Activated T-cell treated with anti-CD3 and anti-CD28 coated beads, Interleukin-2, amount 50 U/mL, for 48 hours (primary cell): ENCODE measurements around the gene ETAA1.

Experiments
- DNase-seq, 2 experiments: peaks; one replicate each; pipeline ENCODE4 v3.0.0-alpha.2; 2020

Gene ETAA1

DNA sequence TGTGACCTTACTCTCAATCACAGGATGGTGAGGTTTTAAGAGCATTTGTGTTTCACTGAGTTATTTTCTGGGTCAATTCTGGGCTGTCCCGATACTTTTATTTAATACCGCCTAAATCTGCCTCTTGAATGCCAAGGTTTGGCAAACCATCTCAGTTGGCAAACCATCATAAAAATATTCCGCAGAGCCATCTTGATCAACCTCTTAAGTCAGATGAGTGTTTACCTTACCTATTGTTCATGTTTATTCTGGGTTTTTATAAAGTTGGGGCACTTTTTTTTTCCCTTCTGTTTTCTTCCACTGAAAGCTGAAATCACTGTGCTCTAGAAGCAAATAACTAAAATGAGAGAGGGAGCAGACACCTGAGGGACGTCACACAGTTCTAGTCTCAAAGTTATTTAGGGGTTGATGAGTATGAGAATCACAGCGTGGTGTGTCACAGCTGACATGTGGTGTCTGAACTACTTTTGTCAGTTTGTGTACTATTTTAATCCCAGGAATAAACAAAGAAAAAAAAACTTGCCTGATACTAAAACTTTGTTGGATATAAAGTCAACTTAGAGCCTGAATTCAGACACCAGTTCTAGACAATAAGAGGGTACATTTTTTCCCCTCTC is 48.6 kb downstream of the ETAA1 start:
- DNase-seq = no peak

DNA sequence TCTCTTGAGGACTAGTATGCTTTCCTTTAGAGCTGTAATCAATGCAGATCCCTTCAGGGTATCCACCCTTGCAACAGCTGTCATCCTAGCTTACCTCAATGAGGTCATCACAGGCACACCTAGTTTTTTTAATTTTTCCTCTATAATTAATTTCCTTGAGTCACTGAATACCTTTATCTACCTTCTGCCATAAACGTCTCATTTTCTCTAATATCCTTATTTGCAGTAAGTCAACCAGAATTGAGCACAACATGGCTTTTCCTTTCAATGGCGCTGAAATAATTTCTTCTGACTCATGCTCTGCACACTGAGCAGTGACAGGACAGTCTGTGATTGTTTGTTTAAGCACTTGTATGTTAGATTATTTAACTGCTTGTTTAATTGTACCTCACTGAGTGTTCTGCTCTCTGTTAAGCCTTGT is 49.4 kb downstream of the ETAA1 start:
- DNase-seq = no peak

DNA sequence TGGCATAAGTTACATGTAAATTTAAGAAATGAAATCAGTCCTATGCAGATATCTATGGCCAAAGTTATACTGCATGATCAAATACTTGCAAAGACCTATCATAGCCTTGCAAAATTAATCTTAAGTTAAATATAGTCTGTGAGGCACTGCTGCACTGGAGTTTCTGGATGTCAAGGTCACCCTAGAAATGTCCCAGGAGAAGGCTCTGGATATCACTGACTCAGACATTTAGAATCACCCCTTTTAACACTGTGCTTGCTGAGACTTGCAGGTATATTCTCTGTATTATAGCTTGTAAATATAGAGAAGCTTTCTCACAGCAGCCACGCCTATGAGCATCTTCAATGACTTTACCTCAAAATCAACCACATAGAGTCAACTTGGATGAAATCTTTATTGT is 51.5 kb downstream of the ETAA1 start:
- no peak for DNase-seq

- no peak for DNase-seq
These were observed 54.1 kb downstream of the ETAA1 start for GRCh38 chr2:67451086-67451832.

DNA sequence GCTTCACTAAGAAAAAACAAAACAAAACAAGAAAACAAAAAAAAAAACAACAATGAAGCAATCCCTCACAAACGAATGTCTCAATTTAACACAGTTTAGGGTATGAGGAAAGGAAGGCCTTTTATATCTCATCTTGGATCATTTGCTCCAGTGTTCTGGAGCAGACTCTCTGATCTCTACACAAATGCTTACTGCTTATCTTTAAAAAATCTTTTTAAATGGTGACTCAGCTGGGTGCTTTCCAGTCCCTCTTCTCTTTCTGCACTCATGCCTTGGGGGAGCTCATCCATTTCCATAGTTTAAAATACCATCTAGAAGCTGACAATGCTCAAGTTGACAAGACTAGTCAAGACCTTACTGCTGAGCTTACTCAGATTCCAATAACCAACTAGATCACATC is 56.2 kb downstream of the ETAA1 start:
- DNase-seq = no peak

- no peak for DNase-seq
These were observed 58.3 kb downstream of the ETAA1 start for GRCh38 chr2:67455219-67456142.

- no peak for DNase-seq
These were observed 59.3 kb downstream of the ETAA1 start for GRCh38 chr2:67456428-67456827.

DNA sequence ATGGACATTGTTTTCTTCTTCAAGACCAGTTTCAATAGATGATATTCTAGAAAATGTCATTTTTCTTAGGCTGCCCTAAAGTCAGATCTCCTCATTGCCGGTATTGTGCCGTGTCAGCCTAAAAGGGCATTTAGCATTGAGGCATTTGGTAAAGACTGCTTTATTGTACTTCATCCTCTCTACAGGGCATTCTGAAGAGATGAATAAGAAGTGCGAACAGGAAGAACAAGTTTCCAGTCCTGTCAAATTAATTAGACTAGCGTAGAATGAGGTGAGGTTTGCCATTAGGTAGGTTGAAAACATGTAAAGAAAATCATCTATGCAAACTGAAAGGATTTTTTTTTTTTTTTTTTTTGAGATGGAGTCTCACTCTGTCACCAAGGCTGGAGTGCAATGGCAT is 60.6 kb downstream of the ETAA1 start:
- DNase-seq = no peak

DNA sequence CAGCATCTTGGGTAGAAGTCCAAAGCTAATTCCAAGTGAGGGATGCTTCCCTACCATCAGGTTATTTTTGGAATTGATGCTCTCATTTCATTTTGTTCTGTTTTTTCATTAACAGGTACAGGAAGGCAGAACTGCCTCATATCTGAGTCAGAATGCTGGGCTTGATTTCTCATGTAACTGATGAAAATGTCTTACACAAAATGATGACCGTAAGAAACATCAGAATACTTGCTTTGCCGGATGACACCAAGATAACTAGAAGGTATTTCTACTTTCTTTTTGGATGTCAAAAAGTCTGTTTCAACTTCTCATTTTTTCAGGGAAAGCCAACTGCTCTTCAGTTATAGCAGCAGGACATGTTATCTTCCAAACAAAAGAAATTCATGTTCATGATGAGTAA is 62.6 kb downstream of the ETAA1 start:
- no peak for DNase-seq
